Activated T-cell treated with anti-CD3 and anti-CD28 coated beads for 48 hours (primary cell): Measurements from ENCODE around the gene ZFP36L1.

Source experiments
- DNase-seq: peaks from one replicate; pipeline ENCODE4 v3.0.0-alpha.2; 2020; ENCODE audit warnings: low read depth

Gene ZFP36L1, protein sequence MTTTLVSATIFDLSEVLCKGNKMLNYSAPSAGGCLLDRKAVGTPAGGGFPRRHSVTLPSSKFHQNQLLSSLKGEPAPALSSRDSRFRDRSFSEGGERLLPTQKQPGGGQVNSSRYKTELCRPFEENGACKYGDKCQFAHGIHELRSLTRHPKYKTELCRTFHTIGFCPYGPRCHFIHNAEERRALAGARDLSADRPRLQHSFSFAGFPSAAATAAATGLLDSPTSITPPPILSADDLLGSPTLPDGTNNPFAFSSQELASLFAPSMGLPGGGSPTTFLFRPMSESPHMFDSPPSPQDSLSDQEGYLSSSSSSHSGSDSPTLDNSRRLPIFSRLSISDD

DNA sequence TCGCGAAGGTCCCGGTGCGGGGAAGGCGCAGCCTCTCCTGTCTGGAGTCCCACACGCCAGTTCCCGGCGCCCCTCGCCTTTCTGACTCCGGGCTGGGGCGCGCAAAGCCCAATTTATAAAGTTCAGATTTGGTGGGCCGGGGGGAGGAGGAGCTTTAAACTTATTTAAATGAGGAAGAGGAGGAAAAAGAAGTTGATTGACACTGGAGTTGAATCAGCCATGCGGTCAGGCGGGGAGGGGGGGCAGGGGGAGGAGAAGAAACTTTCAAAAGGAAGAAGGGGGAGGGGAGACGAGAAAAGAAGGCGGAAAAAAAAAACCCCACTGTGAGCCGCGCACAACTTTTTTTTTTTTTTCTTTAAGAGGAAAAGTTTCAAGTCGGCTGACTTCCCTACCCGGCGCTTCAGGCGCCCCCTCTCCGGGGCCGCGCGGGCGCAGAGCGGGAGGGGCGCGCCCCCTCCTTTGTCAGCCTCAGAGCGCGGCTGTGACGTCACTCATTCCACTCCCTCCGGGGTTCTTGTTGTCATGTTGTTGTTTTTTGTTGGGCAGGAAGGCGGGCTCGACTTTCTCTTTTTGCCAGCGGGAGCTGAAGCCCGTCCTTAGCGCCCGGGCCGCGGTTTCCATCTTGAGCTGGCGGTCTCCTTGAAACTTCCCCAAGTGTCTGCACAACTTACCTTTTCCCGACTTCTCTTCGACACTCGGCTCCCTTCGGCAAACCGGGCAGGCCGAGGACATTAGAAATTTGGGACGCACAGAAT, at the start of gene ZFP36L1:
ZFP36L1 (minus strand) TSS at position 89 of the 755 bp plus-strand sequence. CDS start 129 bp downstream, outside the sequence.
- DNase-seq: peak; percentile 82

DNA sequence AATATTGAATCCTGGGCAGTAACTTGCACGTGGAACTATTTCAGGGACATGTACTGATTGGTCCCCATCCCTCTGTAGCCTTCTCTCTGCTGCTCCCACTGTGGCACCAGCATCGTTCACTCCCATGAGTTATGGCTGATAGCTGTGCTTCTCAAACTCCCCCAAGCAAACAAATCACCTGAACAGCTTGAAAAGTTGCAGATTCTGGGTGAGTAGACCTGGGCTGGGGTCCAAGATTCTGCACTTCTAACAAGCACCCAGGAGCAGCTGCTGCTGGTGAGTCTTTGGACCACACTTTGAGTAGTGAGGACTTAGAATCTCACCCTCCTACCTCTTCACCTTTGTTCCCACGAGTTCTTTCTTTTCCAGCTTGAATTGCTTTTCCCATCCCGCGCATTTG, 49.4 kb upstream of the ZFP36L1 start:
- no peak for DNase-seq

DNA sequence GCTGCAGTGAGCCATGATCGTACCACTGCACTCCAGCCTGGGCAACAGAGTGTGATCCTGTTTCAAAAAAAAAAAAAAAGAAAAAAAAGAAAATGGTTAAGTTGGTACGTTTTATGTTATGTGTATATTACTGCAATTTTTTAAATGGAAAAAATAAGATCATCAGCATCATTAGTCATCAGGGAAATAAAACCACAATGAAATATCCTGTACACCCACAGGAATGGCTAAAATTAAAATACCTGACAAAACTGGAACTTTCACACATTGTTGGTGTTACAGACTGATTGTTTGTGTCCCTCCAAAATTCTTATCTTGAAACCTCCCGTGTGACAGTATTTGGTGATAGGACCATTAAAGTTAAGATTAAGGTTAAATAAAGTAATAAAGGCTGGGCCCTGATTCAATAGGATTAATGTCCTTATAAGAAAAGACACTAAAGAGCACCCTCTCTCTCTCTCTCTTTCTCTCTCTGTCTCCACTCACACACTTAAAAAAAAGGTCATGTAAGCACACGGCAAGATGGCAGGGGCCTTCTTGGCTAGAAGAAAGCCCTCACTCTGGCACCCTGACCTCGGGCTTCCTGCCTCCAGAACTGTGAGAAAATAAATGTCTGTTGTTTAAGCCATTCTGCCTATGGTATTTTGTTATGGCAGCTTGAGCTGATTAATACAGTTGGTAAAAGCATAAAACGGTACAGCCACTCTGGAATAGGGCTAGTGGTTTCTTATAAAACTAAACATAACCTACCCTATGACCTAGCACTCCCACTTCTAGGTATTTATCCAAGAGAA, 48.3 kb upstream of the ZFP36L1 start:
- DNase-seq: no peak

DNA sequence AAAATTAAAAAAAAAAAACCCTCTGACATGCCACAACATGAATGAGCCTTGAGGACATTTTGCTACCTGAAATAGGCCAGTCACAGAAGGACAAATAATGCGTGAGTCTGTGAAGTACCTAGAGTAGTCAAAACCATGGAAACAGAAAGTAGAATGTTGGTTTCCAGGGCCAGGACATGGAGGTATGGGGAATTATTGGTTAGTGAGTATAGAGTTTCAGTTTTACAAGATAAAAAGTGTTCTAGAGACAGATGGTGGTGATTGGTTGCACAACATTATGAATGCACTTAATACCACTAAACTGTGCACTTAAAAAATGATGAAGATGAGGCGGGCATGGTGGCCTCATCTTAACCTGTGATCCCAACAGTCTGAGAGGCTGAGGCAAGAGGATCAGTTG, 47.6 kb upstream of the ZFP36L1 start:
- DNase-seq: no peak

DNA sequence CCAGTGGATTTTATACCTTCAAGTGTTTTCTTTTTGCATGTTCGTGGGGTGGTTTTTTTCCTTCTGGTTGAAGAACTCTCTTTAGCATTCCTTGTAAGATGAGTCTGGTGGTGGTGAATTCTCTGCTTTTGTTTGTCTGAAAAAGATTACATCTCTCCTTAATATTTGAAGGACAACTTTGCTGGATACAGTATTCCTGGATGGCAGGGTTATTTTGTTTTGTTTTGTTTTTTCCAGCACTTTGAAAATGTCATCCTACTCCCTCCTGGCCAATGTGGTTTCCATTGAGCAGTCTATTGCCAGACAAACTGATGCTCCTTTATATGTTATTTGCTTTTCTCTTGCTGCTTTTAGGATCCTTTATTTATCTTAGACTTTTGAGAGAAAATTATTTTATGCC, 43.2 kb upstream of the ZFP36L1 start:
- DNase-seq: no peak

DNA sequence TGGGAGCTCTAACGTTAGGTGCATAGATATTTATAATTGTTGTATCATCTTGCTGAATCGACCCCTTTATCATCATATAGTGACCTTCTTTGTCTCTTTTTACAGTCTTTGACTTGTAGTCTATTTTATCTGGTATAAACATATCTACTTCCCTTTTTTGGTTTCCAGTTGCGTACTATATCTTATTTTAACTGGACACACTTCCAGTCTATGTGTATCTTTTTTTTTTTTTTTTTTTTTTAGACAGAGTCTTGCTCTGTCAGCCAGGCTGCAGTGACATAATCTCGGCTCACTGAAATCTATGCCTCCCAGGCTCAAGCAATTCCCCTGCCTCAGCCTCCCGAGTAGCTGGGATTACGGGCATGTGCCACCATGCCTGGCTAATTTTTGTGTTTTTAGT, 41.9 kb upstream of the ZFP36L1 start:
- DNase-seq: no peak

DNA sequence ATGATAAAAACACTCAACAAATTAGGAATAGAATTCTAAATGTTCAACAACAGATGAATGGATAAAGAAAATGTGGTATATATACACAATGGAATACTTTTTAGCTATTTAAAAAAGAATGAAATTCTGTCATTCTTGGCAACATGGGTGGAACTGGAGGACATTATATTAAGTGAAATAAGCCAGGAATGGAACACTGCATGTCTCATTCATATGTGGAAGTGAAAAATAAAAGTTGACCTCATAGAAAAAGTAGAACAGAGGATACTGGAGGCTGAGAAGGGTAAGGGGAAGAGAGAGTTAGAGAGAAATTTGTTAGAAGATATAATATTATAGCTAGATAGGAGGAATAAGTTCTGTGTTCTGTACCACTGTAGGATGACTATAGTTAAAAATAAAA, 35.8 kb upstream of the ZFP36L1 start:
- no peak for DNase-seq

DNA sequence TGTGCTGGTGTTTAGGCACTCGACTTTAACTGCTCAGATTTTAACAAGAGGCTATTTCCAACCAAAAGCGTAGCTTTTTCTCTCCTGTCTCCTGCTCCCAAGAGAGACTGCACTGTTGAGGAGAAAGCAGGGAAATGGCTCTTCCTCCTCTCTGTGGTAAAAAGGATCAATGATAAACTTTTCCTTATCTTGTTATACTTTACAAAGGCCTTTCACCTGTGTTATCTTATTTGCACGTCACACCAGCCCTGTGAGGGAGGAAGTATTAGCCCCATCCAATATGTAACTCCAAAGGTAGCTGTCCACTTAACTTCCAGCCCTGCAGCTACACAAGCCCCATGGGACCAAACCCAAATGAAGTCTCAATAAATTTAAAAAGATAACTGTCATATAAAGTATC, 32.9 kb upstream of the ZFP36L1 start:
- no peak for DNase-seq

DNA sequence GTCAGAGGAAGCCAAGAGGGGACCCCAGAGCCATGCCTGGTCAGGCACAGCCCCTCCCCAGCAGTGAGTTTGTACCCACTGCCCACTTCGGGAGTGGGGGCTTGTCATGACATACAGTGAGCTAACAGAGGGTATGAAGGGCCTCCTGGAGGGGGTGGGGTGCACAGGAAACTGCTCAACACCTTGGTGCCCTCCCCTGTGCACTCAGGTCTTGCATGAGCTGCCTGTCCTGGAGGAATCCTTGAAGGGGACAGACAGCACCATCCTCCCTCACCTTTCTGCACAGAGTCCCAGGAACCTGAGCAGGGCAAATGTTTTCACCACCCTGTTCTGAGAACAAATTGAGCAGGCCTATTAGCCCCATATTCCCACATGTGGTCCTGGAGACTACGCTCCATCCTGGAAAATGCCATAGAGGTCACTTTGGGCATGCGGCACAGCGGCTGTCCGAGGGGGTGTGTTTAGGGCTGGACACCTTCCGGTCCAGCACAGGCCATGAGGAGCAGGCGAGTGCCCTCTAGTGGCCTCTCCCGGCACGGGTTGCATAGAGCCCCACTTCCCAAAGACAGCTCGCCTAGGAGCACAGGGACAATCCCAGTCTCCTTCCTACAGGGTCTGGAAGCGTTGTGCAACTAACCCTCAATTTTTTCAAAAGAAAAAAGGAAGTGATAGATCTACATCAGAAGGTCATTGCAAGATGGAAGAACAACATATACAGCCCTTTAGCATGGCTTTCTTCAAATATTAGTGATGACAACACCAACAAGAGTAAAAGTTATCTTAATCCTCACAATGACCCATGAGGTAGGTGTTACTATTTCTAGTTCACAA, 31.9 kb upstream of the ZFP36L1 start:
- DNase-seq: no peak

DNA sequence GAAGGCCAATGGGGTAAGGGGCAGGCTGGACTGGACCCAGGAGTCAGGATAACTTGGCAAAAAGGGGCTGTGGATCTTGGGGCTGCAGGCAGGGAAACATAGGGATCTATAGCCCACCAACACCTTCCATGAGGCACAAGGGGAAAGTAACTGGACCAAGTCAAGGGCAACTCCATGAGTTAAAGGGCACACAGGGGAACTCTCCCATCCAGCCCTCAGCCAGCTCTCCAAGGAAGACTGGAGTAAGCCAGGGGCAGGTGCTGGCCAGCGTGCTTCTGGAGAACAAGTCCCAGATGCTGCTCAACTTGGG, 31.3 kb upstream of the ZFP36L1 start:
- no peak for DNase-seq

DNA sequence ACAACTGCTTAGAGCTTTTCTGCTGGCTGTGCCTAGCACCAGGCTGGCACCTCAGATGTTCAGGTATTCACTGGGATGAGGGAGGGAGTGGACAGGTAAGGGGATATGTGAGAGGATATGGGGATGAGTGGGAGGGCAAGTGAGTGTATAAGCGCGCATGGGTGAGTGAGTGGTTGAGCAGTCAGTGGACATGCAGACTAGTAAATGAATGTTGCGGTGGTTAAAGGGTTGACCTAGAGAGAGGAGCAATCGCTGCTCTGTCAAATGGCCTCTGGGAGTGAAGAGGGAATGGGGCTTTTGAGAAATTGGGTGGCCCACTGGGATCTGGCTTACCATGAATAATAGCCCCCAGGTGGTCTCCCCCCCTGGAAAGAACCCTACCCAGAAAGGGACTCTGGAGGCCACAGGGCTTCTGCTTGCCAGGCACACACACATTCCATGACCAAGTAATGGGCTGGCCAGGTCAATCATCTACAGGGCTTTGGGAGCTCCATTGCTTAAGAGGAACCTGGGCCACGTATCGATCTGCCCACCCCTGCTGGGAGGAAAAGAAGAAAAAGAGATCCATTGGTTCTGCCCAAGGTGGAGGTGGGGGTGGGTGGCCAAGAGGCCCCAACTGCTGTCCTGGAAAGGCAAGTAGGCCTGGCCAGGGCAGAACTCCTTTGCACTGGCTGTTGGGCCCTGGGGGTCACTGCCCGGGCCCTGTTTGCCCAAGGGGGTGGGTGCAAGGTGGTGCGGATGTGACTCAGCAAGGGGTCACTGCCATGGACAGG, 30.8 kb upstream of the ZFP36L1 start:
- no peak for DNase-seq

DNA sequence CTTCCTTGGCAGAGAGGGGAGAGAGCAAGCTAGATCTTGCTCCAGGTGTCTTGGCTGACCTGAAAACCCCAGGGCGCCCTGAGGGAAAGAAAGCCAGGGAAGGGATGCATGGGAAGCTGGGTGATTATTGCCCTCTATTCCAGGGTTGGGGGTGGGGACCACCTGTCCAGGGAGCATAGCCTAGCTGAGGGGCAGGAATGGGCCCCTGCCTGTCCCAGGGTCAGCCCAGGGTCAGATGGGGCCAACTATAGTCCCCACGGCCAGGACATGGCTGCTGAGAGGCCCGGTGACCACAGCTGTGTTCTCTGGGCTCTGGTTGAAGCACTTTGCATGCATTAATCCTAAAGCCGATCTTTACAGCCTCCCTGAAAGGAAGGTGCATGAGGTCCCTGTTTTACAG, 30.1 kb upstream of the ZFP36L1 start:
- DNase-seq: no peak

DNA sequence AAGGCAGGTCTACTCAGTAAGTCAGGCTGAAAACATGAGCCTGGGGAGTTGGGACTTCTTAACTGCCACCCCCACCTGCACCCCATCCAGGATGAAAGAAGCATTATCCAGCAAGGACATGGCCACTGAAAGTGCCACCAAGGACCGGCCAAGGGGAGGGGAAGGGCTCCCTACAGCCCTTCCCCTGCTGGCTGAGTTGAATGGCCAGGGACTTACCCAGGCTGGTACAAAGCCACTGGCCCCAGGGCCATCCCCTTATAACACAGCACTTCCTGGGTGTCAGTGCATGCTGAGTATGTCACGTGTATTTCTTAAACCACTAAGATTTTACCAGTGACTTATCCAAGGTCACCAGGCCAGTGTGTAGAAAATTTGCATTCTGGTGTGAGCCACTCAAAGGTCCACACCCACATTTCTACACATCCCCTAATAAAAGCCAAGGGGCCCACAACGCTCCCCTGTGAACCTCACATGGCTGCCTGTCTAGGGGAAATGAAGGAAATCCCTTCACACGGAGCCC, 29.3 kb upstream of the ZFP36L1 start:
- DNase-seq: no peak

DNA sequence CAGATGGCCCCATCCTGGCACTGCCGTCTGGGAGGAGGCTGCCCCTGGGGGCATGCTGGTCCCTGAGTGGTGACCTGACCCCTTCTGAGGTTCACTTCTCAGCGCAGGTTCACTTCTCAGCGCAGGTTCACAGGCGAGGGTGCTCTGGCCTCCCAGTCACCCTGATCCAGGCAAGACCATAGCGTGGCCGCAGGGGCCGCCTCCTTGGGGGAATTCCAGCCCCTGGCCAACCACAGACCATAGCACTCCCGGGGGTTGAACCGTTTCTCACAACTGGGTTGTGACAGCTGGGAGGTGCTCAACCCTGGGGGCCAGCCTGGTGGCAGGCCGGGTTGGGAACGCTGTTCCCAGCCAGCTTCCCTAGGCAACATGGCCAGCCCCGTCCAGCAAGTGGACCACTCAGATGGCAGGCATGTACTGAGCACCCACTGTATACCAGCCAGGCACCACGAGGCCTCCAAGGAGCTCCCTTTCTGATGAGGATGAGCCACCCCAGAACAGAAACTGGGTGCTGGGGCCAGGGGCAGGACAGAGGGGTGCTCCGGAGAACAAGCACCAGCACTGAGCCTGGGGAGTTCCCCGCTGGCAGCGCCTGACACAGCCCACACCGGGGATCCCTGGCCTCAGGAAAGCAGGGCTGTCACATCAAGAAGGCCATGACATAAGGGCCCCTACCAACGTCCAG, 28.3 kb upstream of the ZFP36L1 start:
- no peak for DNase-seq

DNA sequence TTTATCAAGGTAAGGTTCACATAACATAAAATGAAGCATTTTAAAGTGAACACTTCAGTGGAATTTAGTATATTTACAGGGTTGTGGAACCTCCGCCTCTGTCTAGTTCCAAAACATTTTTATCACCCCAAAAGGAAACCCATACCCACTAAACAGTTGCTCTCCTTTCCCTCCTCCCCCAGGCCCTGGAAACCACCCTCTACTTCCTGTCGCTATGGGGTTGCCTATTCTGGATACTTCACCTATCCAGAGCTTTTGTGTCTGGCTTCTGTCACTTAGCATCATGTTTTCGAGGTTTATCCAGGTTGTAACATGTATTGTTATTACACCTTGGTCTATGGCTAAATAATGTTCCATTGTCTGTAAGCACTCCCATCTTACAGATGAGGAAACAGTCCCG, 27.7 kb upstream of the ZFP36L1 start:
- no peak for DNase-seq

DNA sequence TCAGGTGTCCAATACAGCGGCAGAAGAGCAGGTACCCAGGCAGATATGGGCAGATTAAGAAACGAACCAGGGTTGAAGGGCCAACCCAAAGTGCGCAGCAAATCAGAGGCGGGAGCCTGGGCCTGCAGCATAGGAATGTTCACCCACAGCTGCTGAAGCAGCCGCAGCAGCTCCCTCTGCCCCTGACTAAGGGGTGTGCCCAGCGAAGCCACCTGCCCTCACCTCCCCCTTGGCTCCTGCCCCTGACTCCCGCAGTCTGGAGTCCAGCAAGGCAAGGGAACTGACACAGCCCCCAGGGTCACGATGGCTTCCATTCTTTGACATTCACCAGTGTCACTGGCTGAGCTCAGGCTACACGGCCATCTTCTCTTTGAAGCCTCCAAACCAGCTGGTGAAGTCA, 27.3 kb upstream of the ZFP36L1 start:
- DNase-seq: no peak

DNA sequence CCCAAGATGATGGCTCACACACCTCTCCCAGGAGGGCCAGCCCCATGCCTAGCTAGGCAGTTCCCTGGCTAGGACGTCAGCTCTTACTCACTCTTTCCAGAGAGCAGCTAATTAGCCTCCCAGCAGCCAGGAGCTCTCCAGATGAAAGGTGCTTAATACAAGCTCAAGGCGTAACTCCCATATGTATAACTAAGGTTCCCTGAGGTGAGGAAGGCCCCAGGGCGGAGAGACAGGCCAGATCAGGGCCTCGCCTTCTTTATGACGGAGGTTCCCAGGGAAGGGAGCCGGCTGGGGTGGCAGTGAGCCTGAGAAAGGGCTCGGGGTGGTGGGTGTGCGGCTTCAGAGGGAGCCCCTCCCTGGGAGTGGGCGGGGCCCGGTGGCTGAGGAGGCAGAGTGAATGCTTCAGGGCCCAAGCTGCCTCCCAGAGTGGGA, 26.4 kb upstream of the ZFP36L1 start:
- no peak for DNase-seq

DNA sequence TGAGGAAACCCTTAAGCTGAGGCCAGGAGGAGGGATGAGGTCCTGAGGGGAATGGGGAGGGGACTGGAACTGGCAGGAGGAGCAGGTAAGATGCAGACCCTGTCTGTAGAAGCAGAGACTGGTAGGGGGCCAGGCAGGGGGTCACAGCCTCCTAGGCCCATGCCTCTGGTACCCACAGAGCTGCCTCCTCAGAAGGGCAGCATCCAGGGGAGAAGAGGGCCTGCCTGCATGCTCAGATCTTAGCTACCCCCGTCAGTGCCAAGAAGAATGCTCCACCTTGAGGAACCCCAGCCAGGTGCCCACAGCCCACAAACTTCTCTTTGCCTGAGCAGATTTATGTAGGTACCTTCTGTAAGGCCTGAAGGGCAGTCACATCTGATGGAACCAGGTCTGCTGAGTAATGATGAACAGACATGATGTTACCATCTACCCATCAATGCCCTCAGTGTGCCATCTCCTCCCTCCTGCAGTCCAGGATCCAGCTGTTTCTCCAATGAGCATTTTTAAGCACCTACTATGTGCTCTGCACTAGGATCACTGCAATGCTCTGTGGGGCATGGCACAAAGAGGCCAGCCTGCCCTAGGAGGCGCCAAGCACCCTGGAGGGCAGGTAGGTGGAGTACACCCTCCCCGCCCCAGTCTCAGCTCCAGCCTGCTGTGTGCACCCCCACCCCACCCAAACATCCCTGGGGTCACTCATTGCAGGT, 24.8 kb upstream of the ZFP36L1 start:
- no peak for DNase-seq

DNA sequence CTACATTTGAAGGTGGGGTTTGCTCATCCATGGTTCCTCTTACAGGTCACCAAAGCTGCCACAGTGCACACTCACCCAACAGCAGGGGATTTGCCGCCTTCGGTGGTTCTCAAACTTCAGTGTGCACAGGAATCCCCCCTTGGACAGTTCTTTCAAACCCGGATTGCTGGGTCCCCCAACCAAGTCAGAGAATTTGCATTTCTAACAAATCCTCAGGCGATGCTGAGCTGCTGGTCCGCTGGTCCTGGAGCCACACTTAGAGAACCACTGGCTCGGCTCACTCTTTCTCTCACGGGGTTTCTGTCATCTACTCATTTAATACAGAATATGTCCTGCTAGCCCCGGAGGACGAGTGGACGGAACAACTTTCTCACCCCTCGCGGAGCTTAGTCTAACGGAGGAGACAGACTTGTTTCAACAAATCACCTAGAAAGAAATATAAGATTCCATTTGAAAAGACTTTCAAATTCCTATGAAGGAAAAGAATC, 24.1 kb upstream of the ZFP36L1 start:
- no peak for DNase-seq
